ENCODE results near the gene CDK7.

Gene CDK7

GRCh38 chr5:69234457-69235268, at the start of gene CDK7:
Gene CDK7 (plus strand): TSS chr5:69234886. CDS start chr5:69234976, 90 bp downstream.
- Mint-ChIP-seq H3K36me3 (ENCODE audit: low read depth) (peaks cover 44% of the 10 kb centered on the region), H3K27me3 (no peaks in the 10 kb centered on the region), H3K27ac (peak within 1 kb of the TSS; percentile 88), H3K9me3 (no peaks in the 10 kb centered on the region), H3K4me1 (ENCODE audit: low read depth) (peaks cover 32% of the 10 kb centered on the region), H3K4me3 (peak within 1 kb of the TSS; percentile 91)
- intact Hi-C loops (cut with micrococcal nuclease) = loop anchor here (1.0 to 2.0 kb wide), 3 partner anchors 17 to 68 kb away; partner anchors contain the start of genes CCNB1 and CENPH

GRCh38 chr5:69187342-69187741, 47.3 kb upstream of the CDK7 start:
- H3K27me3 Mint-ChIP-seq = no peaks in the 10 kb centered on the region

GRCh38 chr5:69188811-69189161, 45.9 kb upstream of the CDK7 start:
- Mint-ChIP-seq H3K27ac (peak overlapping the region; percentile 92), H3K4me3 (peak overlapping the region; percentile 91), H3K4me1 (ENCODE audit: low read depth) (peaks cover 9% of the 10 kb centered on the region), H3K9me3 (no peaks in the 10 kb centered on the region), H3K36me3 (ENCODE audit: low read depth) (peaks cover 6% of the 10 kb centered on the region), H3K27me3 (no peaks in the 10 kb centered on the region)
- intact Hi-C loops (cut with micrococcal nuclease) = loop anchor here (1.0 kb wide), 4 partner anchors 21 to 94 kb away; partner anchors contain the start of genes CCNB1, CDK7 and SLC30A5

More at GRCh38 chr5:69187342-69187741, 47.3 kb upstream of the CDK7 start:
- Mint-ChIP-seq H3K27ac (no peak overlapping the region), H3K36me3 (ENCODE audit: low read depth) (peaks cover 6% of the 10 kb centered on the region), H3K9me3 (no peaks in the 10 kb centered on the region), H3K4me1 (ENCODE audit: low read depth) (peaks cover 9% of the 10 kb centered on the region), H3K4me3 (no peak overlapping the region)
- intact Hi-C loops (cut with micrococcal nuclease) = no loop called here

GRCh38 chr5:69189162-69190086, 45.3 kb upstream of the CDK7 start, which contains the start of gene CENPH:
Gene CENPH (plus strand): TSS chr5:69189583. CDS start chr5:69189635, 52 bp downstream.
- H3K9me3 Mint-ChIP-seq = no peaks in the 10 kb centered on the region
- H3K4me3 Mint-ChIP-seq = peak within 1 kb of the TSS; percentile 91
- peaks cover 6% of the 10 kb centered on the region for H3K36me3 Mint-ChIP-seq (ENCODE audit: low read depth)
- no peaks in the 10 kb centered on the region for H3K27me3 Mint-ChIP-seq
- peaks cover 9% of the 10 kb centered on the region for H3K4me1 Mint-ChIP-seq (ENCODE audit: low read depth)
- intact Hi-C loops (cut with micrococcal nuclease) = loop anchor here (1.0 kb wide), 3 partner anchors 22 to 95 kb away; partner anchors contain the start of genes CCNB1, CDK7 and SLC30A5
- H3K27ac Mint-ChIP-seq = peak within 1 kb of the TSS; percentile 92

- intact Hi-C loops (cut with micrococcal nuclease) = no loop called here
- no peak overlapping the region for H3K4me3 Mint-ChIP-seq
Observed at GRCh38 chr5:69202497-69202896, 32.2 kb upstream of the CDK7 start.

GRCh38 chr5:69206528-69207190, 28.0 kb upstream of the CDK7 start:
- Mint-ChIP-seq H3K4me3 (no peak overlapping the region), H3K9me3 (no peaks in the 10 kb centered on the region), H3K27ac (no peak overlapping the region), H3K4me1 (ENCODE audit: low read depth) (no peaks in the 10 kb centered on the region), H3K27me3 (no peaks in the 10 kb centered on the region), H3K36me3 (ENCODE audit: low read depth) (no peaks in the 10 kb centered on the region)
- intact Hi-C loops (cut with micrococcal nuclease) = no loop called here

More at GRCh38 chr5:69202497-69202896, 32.2 kb upstream of the CDK7 start:
- Mint-ChIP-seq H3K36me3 (ENCODE audit: low read depth) (no peaks in the 10 kb centered on the region), H3K4me1 (ENCODE audit: low read depth) (peaks cover 12% of the 10 kb centered on the region), H3K27ac (no peak overlapping the region), H3K27me3 (no peaks in the 10 kb centered on the region), H3K9me3 (no peaks in the 10 kb centered on the region)

GRCh38 chr5:69209602-69210001, 25.1 kb upstream of the CDK7 start:
- H3K36me3 Mint-ChIP-seq (ENCODE audit: low read depth) = no peaks in the 10 kb centered on the region
- no peak overlapping the region for H3K4me3 Mint-ChIP-seq
- H3K9me3 Mint-ChIP-seq = no peaks in the 10 kb centered on the region
- H3K27ac Mint-ChIP-seq = no peak overlapping the region
- no peaks in the 10 kb centered on the region for H3K27me3 Mint-ChIP-seq
- intact Hi-C loops (cut with micrococcal nuclease) = no loop called here
- H3K4me1 Mint-ChIP-seq (ENCODE audit: low read depth) = no peaks in the 10 kb centered on the region

- H3K27ac Mint-ChIP-seq = no peak overlapping the region
- no peaks in the 10 kb centered on the region for H3K36me3 Mint-ChIP-seq (ENCODE audit: low read depth)
- no peaks in the 10 kb centered on the region for H3K4me1 Mint-ChIP-seq (ENCODE audit: low read depth)
- intact Hi-C loops (cut with micrococcal nuclease) = no loop called here
- H3K27me3 Mint-ChIP-seq = no peaks in the 10 kb centered on the region
- H3K9me3 Mint-ChIP-seq = no peaks in the 10 kb centered on the region
- H3K4me3 Mint-ChIP-seq = no peak overlapping the region
Observed at GRCh38 chr5:69211200-69211599, 23.5 kb upstream of the CDK7 start.

GRCh38 chr5:69212022-69212421, 22.7 kb upstream of the CDK7 start:
- no peak overlapping the region for H3K4me3 Mint-ChIP-seq
- no peaks in the 10 kb centered on the region for H3K4me1 Mint-ChIP-seq (ENCODE audit: low read depth)
- H3K27ac Mint-ChIP-seq = no peak overlapping the region
- no peaks in the 10 kb centered on the region for H3K27me3 Mint-ChIP-seq
- intact Hi-C loops (cut with micrococcal nuclease) = no loop called here
- H3K9me3 Mint-ChIP-seq = no peaks in the 10 kb centered on the region
- no peaks in the 10 kb centered on the region for H3K36me3 Mint-ChIP-seq (ENCODE audit: low read depth)

- Mint-ChIP-seq H3K27ac (no peak overlapping the region), H3K27me3 (no peaks in the 10 kb centered on the region), H3K4me3 (no peak overlapping the region), H3K9me3 (no peaks in the 10 kb centered on the region), H3K4me1 (ENCODE audit: low read depth) (no peaks in the 10 kb centered on the region), H3K36me3 (ENCODE audit: low read depth) (peaks cover 11% of the 10 kb centered on the region)
- intact Hi-C loops (cut with micrococcal nuclease) = no loop called here
Observed at GRCh38 chr5:69213513-69214215, 21.0 kb upstream of the CDK7 start.

GRCh38 chr5:69217151-69217511, 17.6 kb upstream of the CDK7 start:
- peak overlapping the region; percentile 100 for H3K27ac Mint-ChIP-seq
- no peaks in the 10 kb centered on the region for H3K9me3 Mint-ChIP-seq
- peak overlapping the region; percentile 100 for H3K4me3 Mint-ChIP-seq
- H3K27me3 Mint-ChIP-seq = no peaks in the 10 kb centered on the region
- H3K4me1 Mint-ChIP-seq (ENCODE audit: low read depth) = peaks cover 5% of the 10 kb centered on the region
- H3K36me3 Mint-ChIP-seq (ENCODE audit: low read depth) = peaks cover 26% of the 10 kb centered on the region
- intact Hi-C loops (cut with micrococcal nuclease) = loop anchor here (1.0 to 5.0 kb wide), 4 partner anchors 17 to 150 kb away; partner anchors contain the start of genes AK6, CCDC125, CDK7 and RAD17

GRCh38 chr5:69217548-69218526, 16.8 kb upstream of the CDK7 start:
- H3K4me1 Mint-ChIP-seq (ENCODE audit: low read depth) = peaks cover 5% of the 10 kb centered on the region
- peak overlapping the region; percentile 100 for H3K4me3 Mint-ChIP-seq
- no peaks in the 10 kb centered on the region for H3K27me3 Mint-ChIP-seq
- H3K27ac Mint-ChIP-seq = peak overlapping the region; percentile 100
- peaks cover 26% of the 10 kb centered on the region for H3K36me3 Mint-ChIP-seq (ENCODE audit: low read depth)
- intact Hi-C loops (cut with micrococcal nuclease) = loop anchor here (1.0 to 5.0 kb wide), 5 partner anchors 16 to 149 kb away; partner anchors contain the start of genes AK6, CCDC125, CDK7 and RAD17
- no peaks in the 10 kb centered on the region for H3K9me3 Mint-ChIP-seq

Measured in dendritic cell treated with granulocyte-macrophage colony-stimulating factor and Interleukin-4, amounts not matched to agents 40 ng/mL and 50 ng/mL, for 4 days (primary cell).